IPS DF 6.9 (cell line): ENCODE data around the gene CCT3.
"Not testable (repeated sequence)": the region's sequence is repeated elsewhere in the genome, so short reads cannot be mapped to it uniquely, and the experiment has no call there.

Experiments used
- DNase-seq: peaks from one replicate; pipeline ENCODE4 v3.0.0-alpha.2; 2013; ENCODE audit warnings: low read depth, low spot score
- H3K27ac ChIP-seq: one replicate; pipeline ENCODE4 v1.5.1; 2013; ENCODE audit warnings: low read length, control low read depth
- H3K27me3 ChIP-seq: 2 replicates; pipeline ENCODE4 v1.6.1; 2013; ENCODE audit warnings: mild to moderate bottlenecking, low read length; ENCODE audit not compliant: control insufficient read depth, insufficient read depth
- H3K36me3 ChIP-seq: 2 replicates; pipeline ENCODE4 v1.6.1; 2013; ENCODE audit warnings: low read length; ENCODE audit not compliant: control insufficient read depth, insufficient read depth
- H3K4me1 ChIP-seq: 2 replicates; pipeline ENCODE4 v1.6.1; 2013; ENCODE audit warnings: low read length; ENCODE audit not compliant: control insufficient read depth, insufficient read depth
- H3K4me3 ChIP-seq: 2 replicates; pipeline ENCODE4 v1.5.1; 2013; ENCODE audit warnings: mild to moderate bottlenecking, low read length
- H3K9me3 ChIP-seq: 2 replicates; pipeline ENCODE4 v1.6.1; 2013; ENCODE audit warnings: low read length, inconsistent platforms; ENCODE audit not compliant: control insufficient read depth, insufficient read depth
- WGBS: extraction: QIAGEN DNeasy Blood & Tissue Kit; methylation state at CpG from one replicate; pipeline ENCODE4 v1.1.7; 2013; ENCODE audit warnings: mixed read lengths, missing lambda C conversion rate; ENCODE audit not compliant: insufficient read length, insufficient coverage; 5-methylcytosine and 5-hydroxymethylcytosine counted together

The CCT3 gene

DNA sequence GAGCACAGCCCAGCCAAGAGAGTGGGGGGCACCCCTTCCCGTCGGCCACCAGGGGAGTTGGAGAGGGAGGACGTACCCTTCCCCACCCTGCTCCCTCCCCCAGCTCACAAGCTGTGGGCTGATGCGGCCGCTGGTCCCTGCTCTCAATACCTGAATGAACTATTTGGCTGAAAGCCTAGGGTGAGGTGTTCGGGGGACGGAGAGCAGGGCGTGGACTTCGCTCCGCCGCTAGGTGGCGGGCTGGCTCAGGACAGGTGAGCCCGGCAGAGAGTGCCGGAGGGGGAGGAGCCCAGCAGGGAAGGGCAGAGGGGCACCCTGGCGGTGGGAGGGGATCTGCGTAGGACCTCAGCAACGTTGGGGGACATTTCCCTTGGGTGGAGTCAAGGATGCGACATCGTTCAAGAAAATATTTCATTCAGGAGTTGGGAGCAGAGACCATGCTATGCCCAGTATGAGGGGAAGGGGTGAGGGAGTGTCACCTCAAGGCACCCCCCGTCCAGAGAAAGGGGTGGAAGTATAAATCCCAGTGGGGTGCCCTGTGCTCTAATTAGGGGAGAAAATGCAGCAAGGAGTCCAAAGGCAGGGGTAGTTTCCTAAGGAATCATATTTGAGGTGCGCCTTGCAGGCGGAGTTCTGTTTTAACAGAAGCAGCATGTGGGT is 18.9 kb upstream of the CCT3 start:
- Histone ChIP-seq H3K27me3 (no peaks in the 10 kb centered on the region), H3K9me3 (no peaks in the 10 kb centered on the region), H3K4me3 (peak overlapping the region; percentile 35; the same call in 1 of the 2 replicates), H3K4me1 (no peaks in the 10 kb centered on the region), H3K36me3 (no peaks in the 10 kb centered on the region), H3K27ac (no peak overlapping the region)
- no CpG with 5 or more reads among the region's 22 CpGs for WGBS
- DNase-seq: peak; percentile 89

DNA sequence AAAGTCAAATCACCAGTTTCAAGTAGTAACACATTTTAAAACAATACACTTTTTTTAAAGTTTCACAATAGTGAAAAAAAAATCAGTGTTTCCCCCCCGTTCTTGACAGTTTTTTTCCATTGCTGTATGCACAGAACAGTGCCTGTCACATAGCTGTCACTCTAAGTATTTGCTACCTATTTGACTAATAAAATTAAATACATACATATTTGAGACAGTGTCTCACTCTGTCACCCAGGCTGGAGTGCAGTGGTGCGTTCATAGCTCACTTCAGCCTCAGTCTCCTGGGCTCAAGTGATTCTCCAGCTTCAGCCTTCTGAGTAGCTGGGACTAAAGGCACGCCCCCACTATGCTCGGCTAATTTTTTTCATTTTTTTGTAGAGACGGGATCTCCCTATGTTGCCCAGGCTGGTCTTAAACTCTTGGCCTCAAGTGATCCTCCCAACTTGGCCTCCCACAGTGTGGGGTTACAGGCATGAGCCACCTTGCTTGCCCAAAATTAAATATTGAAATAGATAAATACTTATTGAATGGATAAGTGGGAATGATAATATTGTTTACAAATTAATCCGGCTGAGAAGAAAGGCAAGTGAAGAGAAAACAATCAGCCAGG is 18.3 kb upstream of the CCT3 start:
- Histone ChIP-seq H3K27me3 (no peaks in the 10 kb centered on the region), H3K4me3 (no peak overlapping the region), H3K4me1 (no peaks in the 10 kb centered on the region), H3K27ac (no peak overlapping the region), H3K9me3 (no peaks in the 10 kb centered on the region), H3K36me3 (no peaks in the 10 kb centered on the region)
- no peak for DNase-seq
- WGBS: 100% methylated on average over 1 of the region's 6 CpGs

DNA sequence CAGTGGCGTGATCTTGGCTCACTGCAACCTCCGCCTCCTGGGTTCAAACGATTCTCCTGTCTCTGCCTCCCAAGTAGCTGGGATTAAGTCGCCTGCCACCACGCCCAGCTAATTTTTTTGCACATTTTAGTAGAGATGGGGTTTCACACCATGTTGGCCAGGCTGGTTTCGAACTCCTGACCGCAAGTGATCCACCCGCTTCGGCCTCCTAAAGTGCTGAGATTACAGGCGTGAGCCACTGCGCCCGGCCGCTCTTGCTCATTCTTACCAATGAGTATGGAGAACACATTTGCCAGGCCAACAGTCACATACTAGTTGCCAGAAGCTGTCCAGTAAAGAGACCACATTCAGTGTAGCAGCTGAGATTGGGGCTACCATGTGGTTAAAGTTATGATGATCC is 14.4 kb upstream of the CCT3 start:
- not testable (repeated sequence) for H3K27me3 ChIP-seq, H3K9me3 ChIP-seq, DNase-seq, H3K36me3 ChIP-seq, H3K4me3 ChIP-seq, H3K4me1 ChIP-seq, H3K27ac ChIP-seq
- no CpG with 5 or more reads among the region's 13 CpGs for WGBS

DNA sequence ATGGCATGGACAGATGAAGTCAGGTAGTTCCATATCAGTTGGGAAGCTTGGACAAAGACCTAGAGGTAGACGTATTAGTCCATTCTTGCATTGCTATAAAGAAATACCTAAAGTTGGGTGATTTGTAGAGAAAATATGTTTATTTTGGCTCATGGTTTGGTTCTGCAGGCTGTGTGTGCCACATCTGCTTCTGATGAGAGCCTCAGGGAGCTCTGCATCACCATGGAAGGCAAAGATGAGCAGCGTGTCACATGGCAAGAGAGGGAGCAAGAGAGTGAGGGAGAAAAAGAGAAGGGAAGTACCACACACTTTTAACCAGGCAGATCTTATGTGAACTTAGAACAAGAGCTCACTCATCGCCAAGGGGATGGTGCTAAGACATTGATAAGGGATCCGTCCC is 9.2 kb upstream of the CCT3 start:
- Histone ChIP-seq H3K4me3 (no peak overlapping the region), H3K27me3 (no peaks in the 10 kb centered on the region), H3K36me3 (no peaks in the 10 kb centered on the region), H3K9me3 (no peaks in the 10 kb centered on the region), H3K4me1 (no peaks in the 10 kb centered on the region), H3K27ac (no peak overlapping the region)
- no peak for DNase-seq
- no CpG with 5 or more reads among the region's 4 CpGs for WGBS

DNA sequence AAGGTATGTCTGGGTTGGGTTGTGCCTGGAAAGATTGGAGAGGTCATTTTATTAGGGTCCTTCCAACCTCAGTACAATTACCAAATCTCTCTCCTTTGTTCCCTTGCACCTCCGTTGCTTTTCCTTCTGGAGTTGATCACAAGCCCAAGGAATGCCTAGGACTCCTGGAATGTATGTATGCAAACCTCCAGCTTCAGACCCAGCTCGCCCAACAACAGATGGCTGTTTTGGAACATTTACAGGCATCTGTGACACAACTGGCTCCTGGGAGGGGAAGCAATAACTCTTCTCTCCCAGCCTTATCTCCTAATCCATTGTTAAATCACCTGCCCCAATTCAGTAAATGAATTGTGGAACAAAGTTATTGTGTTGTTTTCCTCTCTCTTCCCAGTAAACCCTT is 8.5 kb upstream of the CCT3 start:
- no peaks in the 10 kb centered on the region for H3K27me3 ChIP-seq
- H3K9me3 ChIP-seq: no peaks in the 10 kb centered on the region
- H3K27ac ChIP-seq: no peak overlapping the region
- H3K4me3 ChIP-seq: no peak overlapping the region
- H3K4me1 ChIP-seq: no peaks in the 10 kb centered on the region
- no peak for DNase-seq
- WGBS: no CpG with 5 or more reads among the region's 2 CpGs
- no peaks in the 10 kb centered on the region for H3K36me3 ChIP-seq

DNA sequence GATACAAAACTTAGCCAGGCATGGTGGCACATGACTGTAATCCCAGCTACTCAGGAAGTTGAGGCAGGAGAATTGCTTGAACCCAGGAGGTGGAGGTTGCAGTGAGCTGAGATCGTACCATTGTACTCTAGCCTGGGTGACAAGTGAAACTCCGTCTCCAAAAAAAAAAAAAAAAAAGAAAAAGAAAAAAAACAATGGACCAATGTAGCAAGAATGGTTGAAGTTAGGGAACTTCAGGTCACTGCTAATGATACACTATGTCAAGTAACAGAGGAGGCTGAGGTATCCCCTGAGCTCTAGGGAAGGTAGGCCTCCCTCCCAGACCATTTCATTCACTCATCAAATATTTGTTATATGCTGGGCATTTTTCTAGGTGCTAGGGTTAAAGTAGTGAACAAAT is 7.9 kb upstream of the CCT3 start:
- H3K36me3 ChIP-seq, H3K27me3 ChIP-seq, DNase-seq, H3K9me3 ChIP-seq, H3K4me3 ChIP-seq, H3K4me1 ChIP-seq, H3K27ac ChIP-seq: not testable (repeated sequence)
- no CpG with 5 or more reads among the region's 2 CpGs for WGBS

DNA sequence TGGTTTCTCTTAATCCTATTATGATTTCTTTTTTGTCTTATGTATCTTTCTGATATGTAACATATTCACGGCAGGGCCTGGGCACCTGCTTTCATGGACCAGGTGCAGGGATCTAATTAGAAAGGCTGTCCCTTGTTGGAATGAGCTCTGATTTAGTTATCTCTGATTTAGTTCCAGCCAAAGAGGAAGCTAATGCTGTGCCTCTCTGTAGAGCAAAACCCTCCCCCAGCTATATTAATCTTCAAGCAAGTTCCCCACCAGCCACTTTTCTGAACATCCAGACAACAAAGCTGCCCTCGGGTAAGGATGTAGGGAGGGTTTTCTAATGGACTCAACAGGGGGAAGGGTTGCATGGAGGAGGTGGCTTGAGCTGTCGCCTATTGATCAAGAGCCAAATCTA is 6.3 kb upstream of the CCT3 start:
- no peak for DNase-seq
- no peaks in the 10 kb centered on the region for H3K9me3 ChIP-seq
- WGBS: no CpG with 5 or more reads among the region's 3 CpGs
- H3K27me3 ChIP-seq: no peaks in the 10 kb centered on the region
- H3K4me1 ChIP-seq: no peaks in the 10 kb centered on the region
- no peak overlapping the region for H3K27ac ChIP-seq
- no peak overlapping the region for H3K4me3 ChIP-seq
- H3K36me3 ChIP-seq: no peaks in the 10 kb centered on the region

DNA sequence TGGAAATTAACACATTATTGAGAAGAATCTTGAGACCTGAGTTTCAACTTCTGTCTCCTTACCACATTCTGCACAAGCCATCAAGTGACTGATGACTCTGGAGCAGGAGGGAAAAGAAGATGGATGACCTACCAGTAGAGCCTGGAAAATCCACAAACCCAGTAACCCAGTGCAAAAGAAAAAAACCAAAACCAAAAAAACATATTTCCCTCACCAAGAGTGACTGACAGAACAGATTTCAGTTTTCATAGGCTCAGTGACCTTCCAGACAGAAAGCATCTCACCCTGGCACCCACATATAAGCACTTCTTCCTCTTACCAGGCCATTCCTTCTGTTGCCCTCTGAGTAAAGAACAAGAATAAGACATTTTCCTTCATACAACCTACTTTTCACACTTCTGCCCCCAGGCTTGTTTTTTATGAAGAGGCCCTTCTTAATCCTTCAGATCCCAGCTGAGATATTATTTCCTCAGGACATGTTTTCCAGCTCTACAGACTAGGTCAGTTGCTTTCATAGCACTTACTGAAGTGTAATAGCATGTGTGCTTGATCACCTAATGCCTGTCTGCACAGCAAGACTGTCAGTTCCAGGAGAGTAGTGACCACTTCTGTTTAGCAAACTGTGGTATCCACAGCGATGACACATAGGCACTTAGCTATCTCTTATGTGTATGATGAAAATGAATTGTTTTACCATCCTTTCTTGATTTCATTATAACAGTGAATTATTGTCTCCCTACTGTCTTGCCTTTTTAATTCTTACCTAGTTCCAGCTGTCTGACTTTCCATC is 4.3 kb upstream of the CCT3 start:
- H3K4me1 ChIP-seq: no peaks in the 10 kb centered on the region
- H3K27me3 ChIP-seq: no peaks in the 10 kb centered on the region
- no CpG with 5 or more reads among the region's 1 CpG for WGBS
- no peaks in the 10 kb centered on the region for H3K9me3 ChIP-seq
- H3K4me3 ChIP-seq: no peak overlapping the region
- no peak for DNase-seq
- no peak overlapping the region for H3K27ac ChIP-seq
- no peaks in the 10 kb centered on the region for H3K36me3 ChIP-seq

DNA sequence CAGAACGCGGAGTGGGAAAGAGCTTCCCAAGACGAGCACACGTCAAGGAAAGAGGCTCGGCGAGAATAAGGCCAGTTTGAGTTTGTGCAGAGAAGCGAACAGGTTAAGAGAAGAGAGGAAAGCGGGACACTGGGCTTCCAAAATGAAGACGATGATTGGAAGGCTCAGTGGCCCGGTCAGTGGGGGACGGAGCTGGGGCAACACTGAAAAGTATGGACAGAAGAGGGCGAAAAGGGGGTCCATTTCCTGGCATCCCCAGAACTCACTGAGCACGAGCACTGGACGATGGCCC is 258 bp downstream of the CCT3 start:
- whole genome bisulfite sequencing: no CpG with 5 or more reads among the region's 14 CpGs
- H3K4me3 ChIP-seq: peak overlapping the region; percentile 99
- H3K36me3 ChIP-seq: peaks cover 3% of the 10 kb centered on the region; the same call in 1 of the 2 replicates
- H3K9me3 ChIP-seq: no peaks in the 10 kb centered on the region
- no peaks in the 10 kb centered on the region for H3K4me1 ChIP-seq
- no peaks in the 10 kb centered on the region for H3K27me3 ChIP-seq
- DNase-seq: no peak
- H3K27ac ChIP-seq: no peak overlapping the region

DNA sequence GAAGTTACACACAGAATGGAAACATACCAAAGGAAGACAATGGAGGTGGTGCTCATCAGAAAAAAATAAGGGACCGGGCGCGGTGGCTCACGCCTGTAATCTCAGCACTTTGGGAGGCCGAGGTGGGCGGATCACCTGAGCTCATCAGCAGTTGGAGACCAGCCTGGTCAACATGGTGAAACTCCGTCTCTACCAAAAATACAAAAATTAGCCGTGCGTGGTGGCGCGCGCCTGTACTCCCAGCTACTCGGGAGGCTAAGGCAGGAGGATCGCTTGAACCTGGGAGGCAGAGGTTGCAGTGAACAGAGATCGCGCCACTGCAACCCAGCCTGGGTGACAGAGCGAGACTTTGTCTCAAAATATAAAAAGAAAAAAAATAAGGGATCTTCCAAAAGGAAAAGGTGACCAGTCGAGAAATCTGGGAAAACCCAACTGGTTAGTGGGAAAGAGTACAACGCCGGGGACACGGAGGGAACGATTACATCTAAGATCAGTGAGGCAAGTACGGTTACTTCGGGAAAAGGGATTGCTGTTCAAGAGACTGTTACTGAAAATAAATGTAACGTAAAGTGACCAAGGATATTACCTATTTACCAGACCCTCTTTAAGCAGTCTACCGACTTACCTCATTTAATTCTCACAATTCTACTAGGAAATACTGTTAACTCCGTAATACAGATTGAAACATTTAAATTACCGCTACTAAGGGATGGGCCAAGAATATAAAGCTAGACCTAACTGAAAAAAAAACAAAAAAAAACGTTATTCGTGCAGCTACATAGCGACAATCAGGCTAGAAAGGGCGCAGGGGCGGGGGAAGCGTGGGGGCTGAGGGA is 822 bp downstream of the CCT3 start:
- Histone ChIP-seq H3K9me3 (no peaks in the 10 kb centered on the region), H3K27me3 (no peaks in the 10 kb centered on the region), H3K36me3 (peaks cover 3% of the 10 kb centered on the region; the same call in 1 of the 2 replicates), H3K27ac (no peak overlapping the region), H3K4me3 (peak overlapping the region; percentile 99), H3K4me1 (no peaks in the 10 kb centered on the region)
- DNase-seq: no peak
- WGBS: no CpG with 5 or more reads among the region's 34 CpGs
